ENCODE data around the gene FCHSD2.

Gene FCHSD2

DNA sequence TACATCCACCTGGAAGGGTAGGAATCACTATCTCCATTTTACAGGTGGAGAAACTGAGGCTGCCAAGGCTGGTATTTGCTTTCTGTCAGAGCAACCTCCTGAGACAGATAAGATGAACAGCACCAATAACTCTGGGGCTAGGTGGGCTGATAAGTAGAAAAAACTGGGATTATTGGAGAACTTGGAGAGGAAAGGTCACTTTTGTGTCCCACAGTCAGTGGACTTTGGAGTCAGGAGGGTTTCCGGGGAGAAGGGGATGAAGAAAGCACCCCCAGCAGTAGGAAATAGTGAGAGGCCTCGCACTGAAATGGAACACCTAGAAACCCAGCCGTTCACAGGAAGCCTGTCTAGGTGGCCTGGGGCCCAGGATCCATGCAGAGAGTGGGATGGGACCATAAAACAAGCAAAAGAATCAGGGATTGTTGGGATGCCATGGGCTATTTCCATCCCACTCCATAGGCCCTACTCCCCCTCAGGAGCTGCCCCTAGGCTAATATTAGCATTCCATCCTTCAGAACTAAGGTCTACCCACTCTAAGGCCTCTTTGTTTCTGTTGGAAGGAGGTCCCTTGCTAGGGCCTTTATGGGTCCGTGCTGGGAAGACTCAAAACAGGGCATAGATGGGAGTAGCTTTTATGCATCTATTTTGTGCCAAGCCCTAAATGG, 31.0 kb upstream of the FCHSD2 start:
- no peak for DNase-seq (ENCODE audit: low read depth, low spot score)

DNA sequence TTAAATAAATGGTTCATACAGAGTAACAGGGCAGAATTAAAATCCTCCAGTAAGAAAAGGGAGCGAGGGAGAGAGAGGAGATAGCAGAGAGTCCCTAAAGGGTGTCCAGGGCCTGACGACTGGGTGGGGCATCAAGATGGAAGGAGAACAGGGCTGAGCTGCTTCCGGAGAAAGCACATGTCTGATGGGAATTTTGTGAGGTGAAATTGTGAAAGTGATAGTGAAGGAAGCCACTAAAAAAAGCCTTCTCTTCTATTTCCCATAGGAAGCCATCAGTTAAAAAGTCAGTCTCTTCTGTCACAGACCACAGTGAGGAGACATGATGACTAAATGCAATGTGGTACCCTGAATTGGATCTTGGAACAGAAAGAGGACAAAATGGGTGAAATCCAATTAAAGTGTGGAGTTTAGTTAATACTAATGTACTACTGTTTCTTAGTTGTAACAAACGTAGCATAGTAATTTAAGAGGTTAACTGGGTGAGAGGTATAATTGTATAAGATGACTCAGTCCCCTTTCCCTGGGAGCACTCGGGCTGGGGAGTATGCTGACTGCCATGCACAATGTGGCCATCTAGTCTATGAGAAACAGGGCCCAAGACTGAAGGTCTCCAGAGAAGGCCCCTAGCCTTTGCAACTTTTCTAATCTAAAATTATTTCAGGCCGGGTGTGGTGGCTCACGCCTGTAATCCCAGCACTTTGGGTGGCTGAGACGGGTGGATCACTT, 29.5 kb upstream of the FCHSD2 start:
- no peak for DNase-seq (ENCODE audit: low read depth, low spot score)

DNA sequence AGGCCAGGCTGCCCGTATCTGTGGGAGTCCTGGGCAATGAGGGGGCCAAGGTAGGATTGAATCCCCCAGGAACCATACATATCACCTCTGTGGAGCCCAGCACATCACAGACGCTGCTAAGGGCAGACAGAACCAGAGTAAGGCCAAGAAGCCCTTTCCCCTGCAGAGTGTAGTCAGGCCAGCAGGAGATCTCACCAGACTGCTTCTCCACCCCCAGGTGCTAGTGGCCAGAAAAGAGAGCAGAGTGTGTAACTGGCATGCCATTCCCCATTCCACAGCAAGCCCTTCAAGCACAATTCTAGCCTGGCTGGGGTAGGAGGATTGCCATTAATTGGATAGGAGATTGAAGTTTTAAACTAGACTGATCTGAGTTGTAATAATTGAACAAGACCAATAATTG, 28.0 kb upstream of the FCHSD2 start:
- no peak for DNase-seq (ENCODE audit: low read depth, low spot score)

DNA sequence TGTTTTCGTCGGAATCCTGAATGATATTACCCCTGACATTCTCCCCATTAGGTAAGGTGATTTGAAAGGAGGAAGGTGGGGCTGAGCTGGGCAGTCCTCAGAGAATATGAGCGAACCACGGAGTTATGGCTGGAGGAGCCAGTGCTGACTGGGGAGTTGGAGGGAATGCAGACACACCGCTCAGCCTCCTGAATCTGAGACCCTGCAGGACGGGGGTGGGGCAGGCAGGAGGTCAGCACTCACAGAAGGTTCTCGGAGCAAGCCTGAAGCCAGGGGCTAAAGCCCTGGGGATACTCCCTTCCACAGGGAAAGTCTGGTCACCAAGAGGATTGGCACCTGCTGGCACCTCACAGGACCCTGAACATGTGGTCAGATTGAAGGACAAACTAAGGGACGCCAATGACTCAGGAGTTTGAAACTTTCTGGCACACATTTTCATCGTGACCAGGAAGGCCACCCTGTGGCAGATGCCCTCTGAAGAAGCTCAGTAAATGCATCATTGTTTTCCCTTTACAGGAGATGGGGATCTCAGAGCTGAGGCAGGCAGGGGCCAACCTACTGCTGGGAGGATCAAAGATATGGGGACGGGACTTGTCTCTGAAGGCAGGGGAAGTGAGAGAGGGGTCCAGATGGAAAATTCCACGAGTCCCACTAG, 26.9 kb upstream of the FCHSD2 start:
- no peak for DNase-seq (ENCODE audit: low read depth, low spot score)

DNA sequence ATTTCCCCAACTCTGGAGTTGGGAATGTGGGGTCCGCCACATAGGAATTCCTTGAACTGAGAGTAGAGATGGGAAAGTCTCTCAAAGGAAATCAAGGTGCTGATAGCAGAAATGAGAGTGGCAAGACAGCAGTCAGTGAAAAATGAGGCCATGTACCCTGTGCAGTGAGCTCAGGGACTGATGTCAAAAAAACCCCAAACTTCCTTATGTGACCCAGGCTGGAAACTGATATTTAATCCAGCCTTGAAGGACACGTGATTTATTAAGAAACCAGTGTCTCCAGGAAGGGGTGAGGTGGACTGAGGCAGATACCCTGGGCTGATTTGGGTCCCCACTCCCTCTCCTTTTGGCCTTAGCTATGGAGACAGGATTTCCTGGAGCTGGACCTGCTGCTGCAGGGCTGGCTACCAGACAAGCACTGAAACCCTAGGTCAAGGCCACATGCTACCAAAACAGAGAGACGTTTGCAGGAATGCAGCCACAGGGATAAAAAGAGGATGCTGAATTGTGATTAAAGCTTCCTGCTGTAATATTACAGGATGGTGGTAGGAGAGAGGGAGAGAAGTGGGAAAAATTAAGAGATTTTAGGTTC, 25.3 kb upstream of the FCHSD2 start:
- no peak for DNase-seq (ENCODE audit: low read depth, low spot score)

DNA sequence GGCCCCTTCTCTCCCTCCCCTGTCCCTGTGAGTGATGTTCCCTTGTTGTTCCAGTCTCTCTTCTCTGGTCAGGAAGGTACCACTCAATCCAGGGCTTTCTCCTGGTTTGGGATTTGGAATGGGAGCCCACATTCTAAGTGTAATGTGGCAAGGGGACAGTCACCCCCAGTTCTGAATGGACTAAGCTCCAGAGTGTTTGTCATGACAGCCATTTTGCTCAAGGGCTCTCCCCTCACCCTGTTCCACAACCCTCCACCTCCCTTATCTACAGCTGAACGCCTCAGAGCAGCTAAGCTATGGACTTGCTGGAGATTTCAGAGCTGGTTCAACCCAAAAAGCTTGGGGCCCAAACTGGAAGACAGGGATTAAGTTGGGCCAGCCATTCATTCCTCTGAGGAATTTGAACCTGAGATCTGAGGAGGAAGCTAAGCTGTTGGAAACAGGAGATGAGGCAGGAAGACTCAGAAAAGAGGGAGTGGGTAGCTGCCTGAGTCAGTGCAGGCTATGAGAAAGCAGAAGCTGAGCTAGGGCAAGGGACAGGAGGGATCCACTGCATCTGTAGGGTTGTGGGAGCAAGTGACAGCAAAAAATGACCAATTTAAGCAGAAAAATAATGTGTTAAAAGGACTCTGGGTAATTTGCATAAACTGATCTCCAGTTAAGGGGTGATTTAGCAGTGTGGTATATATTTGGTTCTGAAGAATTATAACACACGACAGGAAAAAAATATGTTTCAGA, 22.9 kb upstream of the FCHSD2 start:
- DNase-seq (ENCODE audit: low read depth, low spot score), result no peak

DNA sequence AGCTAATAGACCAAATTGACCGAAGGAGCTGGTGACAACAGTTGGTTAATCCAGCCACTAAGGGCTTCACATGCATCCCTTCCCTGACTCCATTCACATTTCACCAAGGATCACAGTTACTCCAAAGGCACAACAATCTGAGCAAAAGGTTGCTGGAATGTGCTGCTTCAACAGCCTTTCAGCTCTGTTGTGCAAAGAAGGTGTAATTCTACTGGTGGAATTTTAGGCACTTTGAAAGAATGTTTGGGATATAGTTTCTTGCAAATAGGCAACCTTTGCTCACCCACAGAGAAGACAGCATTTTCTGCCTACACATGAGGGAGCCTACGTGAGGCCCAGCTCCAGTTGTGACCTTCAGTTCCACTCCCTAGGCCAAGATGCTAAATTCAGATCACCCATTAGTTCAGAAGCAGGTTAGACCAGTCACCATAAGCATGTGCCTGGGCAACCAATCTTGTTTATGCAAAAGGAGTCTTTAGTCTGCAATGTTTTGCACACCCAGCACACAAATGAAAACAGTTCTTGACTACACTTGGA, 21.6 kb upstream of the FCHSD2 start:
- DNase-seq (ENCODE audit: low read depth, low spot score), result no peak

DNA sequence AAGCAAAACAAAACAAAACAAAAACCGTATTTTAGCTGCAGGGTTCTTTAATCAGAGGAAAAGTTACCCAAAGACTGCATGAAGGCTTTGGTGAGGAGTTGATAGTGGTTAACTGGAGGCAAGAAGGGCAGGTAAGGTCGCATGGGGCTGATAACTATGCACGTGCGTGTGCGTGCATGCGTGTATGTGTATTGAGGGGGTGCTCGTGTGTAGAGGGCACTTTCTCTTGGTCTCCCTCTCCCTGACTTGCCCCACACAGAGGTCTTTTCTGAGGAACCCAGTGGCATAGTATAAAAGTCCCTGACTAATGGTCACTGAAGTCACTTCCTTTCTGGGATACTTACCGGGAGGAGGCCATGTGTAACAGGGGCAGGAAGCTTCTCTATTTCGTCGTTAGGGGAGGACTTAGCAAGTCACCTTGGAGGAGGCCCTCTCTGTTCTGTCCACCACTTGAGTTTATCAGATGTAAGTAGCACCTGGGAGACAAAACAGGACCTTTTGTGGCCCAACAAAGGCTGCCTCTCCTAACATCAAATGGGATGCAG, 20.1 kb upstream of the FCHSD2 start:
- DNase-seq (ENCODE audit: low read depth, low spot score), result no peak

DNA sequence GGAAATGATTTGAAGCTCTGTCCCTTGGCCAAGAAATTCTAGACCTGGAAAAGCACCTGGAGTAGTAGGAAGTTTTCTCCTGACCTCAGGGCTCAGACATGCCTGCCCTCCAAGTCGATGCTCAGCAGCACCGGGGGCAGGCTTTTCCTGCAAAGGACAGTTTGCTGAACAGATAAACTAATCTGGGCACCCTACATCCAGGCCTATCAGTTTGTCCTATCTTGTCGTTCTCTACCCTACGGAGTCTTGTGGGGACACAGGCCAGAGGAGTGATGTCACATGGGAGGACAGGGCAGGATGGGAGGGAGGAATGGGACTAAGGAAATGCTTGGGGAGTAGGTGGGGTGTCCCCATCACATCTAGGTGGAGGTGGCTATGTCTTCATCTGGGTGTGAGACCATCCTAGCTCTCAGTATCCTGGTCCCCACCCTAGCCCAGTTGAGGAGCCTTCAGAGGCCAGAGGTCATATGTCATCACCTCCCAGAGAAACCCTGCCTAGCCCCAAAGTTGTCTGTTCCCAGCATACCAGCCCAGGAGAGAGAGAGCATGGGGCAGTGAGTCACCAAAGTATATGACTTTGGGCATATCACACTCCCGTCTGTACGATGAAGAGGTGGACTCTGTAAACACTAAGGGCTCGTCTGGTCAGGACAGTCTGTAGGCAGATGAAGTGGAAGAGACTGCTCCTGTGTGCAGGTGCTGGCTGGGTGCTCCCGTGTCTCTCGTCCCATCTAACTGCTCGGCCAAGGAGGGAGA, 18.1 kb upstream of the FCHSD2 start:
- no peak for DNase-seq (ENCODE audit: low read depth, low spot score)

DNA sequence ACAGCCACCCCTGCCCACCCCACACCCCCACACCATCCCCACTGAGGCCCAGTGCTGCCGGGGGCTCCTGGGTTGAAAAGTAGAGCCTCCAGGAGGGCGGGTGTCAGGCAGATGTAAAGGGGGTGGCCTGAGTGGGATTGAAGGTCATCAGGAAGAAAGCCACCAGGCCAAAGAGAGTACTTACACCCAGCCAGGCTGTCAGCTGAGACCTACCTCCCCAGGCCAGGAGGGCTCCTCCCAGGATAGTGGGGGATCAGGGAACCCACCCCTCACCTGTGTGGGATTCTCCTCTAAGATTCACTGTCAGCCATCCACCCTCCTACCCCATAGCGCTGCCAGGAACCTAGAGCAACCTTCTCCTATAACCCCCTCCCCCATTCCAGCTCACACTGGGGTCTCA, 17.2 kb upstream of the FCHSD2 start:
- DNase-seq (ENCODE audit: low read depth, low spot score), result no peak

DNA sequence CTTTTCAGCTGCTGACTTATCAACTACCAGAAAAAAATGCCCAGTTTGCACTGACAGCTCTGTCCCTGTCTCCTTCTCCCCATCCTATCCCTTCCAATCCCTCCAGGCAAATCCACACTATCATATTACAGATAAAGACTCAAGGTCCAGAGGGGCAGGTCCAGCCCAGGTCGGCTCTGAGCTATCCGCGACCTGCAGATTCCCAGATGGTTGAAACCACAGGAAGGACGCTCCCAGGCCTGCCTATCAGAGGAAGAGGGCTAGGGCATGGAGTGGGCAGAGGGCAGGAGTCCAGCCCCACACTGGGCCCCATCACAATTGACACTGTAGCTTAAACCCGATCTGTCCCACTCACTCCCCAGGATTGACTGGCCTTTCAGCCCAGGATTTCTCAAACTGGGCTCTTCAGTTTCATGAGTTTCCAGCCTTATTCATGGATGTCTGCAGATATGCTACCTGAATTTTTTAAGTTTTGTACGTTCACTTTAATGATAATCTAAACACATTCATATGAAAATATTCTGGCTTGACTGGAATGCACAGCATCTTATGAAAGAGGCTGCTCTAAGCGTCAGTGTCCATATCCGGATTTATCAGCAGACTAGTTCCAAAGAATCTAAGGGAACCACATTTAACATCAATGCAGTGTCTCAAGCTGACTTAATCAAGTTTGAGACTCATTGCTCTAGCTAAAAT, 16.4 kb upstream of the FCHSD2 start:
- DNase-seq (ENCODE audit: low read depth, low spot score), result no peak

DNA sequence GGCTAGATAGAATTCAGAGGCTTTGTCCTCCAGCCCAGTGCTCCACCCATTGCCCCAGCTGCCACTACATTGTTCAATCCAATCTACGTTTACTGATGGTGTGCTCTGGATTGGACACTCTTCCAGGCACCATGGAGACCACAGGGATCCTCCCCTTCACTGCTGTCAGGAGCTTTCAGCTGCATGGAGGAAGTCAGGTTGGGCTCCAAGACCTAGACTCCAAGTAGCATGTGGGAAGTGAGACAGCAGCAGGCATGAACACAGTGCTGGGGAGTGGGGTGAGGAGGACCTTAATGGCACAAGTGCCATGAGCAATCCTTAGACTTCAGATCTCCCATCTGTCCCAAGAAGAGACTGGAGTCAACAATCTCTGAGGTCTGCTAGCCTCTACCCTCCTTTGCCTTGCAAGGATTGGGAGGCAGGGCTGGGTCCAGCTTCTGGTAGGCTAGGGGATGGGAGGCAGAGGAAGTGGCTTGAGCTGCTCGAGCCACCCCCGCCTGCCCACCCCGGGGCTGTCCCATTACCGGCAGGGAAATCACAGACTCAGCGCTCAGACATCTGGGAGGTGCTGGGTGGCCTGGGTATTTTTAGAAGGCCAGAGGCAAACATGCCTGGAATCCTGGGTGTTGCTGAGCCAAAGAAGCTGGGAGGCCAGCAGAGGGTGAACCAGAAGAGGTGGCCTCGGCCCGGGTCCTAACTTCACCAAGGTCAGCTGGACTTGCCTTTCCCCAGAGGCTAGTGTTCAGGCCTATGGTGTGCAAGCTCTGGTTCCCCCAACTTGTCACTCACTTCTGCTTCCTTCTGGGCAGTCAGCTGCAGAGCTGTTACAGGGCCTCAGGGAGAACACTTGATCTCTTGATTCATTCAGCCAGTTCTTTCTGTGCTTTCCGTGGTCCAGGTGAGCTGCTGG, 15.2 kb upstream of the FCHSD2 start:
- no peak for DNase-seq (ENCODE audit: low read depth, low spot score)

DNA sequence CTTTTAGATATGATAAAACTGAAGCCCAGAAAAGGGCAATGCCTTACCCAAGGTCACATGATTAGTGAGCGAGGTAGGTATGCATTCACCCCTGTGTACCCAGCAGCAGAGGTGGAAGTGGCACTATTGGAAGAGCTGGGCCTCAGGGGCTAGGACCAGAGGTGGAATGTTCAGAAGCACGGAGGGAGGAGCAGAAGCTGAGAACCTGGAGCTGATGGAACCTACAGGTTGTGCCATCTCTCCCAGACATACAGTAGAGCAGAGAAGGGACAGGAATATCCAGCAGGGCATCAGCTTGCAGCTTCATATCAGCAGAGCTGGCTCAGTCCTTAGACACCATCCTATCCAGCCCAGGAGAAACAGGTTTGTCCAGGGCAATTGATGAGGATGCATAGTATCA, 14.6 kb upstream of the FCHSD2 start:
- DNase-seq (ENCODE audit: low read depth, low spot score), result no peak

DNA sequence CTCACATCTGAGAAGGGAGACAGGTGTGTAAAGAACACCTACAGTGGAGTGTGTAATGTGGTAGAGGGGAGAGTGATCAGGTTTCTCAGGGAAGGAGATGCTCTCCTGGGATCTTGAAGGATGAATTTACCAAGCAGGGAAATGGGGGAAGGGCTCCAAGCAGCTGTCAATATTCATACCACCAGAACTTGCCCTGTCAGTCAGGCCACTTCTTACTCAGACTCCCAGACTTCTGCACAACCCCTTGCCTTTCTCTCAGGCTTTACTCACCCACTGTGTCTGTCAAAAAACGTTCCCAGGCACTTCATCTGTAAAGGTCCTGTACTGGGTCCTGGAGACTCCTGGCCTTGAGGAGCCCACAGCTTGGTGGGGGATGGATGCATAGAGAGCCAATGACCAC, 14.0 kb upstream of the FCHSD2 start:
- DNase-seq (ENCODE audit: low read depth, low spot score), result no peak

DNA sequence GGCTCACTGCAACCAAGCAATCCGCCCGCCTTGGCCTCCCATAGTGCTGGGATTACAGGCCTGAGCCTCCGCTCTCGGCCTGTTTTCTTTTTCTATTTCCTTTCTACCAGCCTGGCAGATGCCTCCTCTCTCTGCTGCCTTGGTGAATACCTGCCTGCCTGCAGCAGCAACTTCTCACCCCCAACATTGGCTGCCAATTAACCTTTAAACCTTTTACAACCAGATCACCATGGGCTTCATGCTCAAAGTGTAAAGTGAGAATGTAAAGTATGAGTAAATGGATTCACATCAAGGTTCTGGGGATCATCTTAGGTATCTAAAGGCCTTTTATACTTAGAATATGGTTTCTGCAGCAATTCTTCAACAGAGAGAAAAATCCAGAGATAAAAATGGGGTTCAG, 13.0 kb upstream of the FCHSD2 start:
- DNase-seq (ENCODE audit: low read depth, low spot score), result no peak

DNA sequence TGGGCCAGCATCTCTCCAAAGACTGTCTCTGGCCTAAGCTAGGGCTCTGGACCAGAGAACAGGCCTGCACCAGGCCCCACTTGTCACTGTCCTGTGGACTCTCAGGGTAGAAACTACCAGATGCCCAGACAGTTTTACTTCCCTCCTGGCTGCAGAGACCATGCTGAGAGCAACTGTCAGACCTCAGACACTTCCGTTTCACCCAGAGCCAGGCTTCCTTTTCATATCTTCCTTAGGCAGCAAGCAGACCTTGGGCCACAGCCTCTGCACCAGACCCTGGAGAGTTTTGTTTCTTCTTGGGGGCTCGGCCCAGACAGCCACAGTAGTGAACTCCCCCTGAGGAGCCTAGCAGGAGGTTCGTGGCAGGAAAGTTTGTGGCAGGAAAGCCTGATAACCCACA, 12.1 kb upstream of the FCHSD2 start:
- DNase-seq (ENCODE audit: low read depth, low spot score), result no peak

DNA sequence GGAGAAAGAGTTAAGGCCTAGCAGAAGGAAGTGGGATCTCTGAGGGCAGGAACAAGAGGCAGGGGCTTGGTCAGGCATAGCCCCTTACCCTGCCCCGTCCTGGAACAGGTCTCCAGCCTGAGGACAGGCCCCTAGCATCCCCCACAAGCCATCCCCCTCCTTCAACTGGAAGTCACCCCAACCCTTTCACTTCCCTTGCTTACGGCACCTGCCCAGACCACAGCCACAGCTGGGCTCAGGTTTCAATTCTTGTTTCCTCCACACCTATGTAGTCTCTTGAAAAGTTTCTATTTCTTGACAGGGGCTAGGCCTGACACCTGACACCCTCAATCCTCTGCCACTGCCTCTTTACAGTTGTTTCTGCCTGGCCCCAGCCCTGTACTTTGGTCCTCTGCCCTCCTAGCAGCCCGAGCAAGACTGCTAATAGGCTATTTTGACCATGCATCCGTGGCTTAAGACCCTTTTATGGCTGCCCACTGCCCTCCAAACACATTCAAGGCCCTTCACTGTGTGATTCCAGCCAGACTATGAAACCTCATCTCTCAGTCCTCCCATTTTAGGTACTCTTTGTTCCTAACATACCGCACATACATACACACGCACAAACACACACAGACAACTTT, 10.9 kb upstream of the FCHSD2 start:
- DNase-seq (ENCODE audit: low read depth, low spot score), result no peak

DNA sequence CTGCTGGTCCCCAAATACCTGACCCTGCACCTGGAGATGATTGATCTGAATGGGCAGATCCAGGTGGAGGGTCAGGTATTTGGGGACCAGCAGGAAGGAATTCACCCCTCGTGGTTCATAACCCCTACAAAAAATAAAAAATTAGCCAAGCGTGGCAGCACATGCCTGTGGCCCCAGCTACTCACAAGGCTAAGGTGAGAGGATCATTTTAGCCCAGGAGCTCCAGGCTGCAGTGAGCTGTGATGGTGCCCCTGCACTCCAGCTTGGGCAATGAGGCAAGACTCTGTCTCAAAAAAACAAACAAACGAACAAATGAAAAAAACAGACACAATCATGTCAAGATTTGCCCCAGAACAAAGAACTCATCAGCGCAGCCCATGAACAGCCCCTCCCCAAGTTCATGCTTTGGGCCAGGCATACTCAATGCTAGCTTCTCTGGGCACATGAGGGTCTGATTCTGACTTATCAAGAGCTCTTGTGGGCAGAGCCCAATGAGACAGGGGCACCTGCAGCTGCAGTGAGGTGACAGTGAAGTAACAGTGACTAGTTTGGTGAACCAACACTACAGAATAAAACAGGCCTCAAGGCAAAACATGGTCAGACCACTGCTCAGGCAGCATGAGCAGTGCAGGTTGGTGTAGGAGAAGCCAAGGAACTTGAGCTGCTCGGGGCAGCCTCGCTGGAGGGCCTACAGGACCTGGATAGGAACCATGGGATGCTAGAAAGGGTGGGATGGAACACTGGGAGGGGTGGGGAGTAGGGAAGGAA, 10.2 kb upstream of the FCHSD2 start:
- no peak for DNase-seq (ENCODE audit: low read depth, low spot score)
